Suprapubic skin (tissue), 4 donors: Measurements from ENCODE around the gene TTF2. TPM values are rescaled to one million over a fixed set of nuclear protein-coding genes. Genes with fewer than 3 reads are reported as not detected.

Experiments
- DNase-seq, 2 donors: peaks; one replicate each; pipeline ENCODE4 v3.0.0-alpha.2; 2019; ENCODE audit warnings: low spot score in 2 of 2
- H3K27ac ChIP-seq: fragments of 200-600 bp; sonication (generic); one replicate; pipeline ENCODE4 v1.5.1; 2019
- H3K27me3 ChIP-seq: fragments of 200-600 bp; sonication (generic); one replicate; pipeline ENCODE4 v1.5.1; 2019
- H3K36me3 ChIP-seq: fragments of 200-600 bp; sonication (generic); one replicate; pipeline ENCODE4 v1.5.1; 2019
- H3K4me1 ChIP-seq: fragments of 200-600 bp; sonication (generic); one replicate; pipeline ENCODE4 v1.5.1; 2019
- H3K4me3 ChIP-seq: fragments of 200-600 bp; sonication (generic); one replicate; pipeline ENCODE4 v1.5.1; 2019; ENCODE audit warnings: mild to moderate bottlenecking
- H3K9me3 ChIP-seq: fragments of 200-600 bp; sonication (generic); one replicate; pipeline ENCODE4 v1.5.1; 2019
- CTCF ChIP-seq, 2 donors: fragments of 200-600 bp in 1 of 2; fragments of 450-650 bp in 1 of 2; sonication (generic) in 1 of 2; IDR thresholded peaks; one replicate each; pipeline ENCODE4 v1.5.1; 2016 to 2019; ENCODE audit warnings: antibody characterized with exemption in 2 of 2, mild to moderate bottlenecking in 1 of 2, moderate library complexity in 1 of 2
- EP300 ChIP-seq: sonication (generic); formaldehyde crosslinking; IDR thresholded peaks from one replicate; pipeline ENCODE4 v1.6.1; 2017; ENCODE audit warnings: antibody characterized with exemption
- POLR2A ChIP-seq, 2 donors: fragments of 450-650 bp; IDR thresholded peaks; one replicate each; pipeline ENCODE4 v1.6.1; 2017; ENCODE audit warnings: antibody characterized with exemption in 2 of 2, mild to moderate bottlenecking in 2 of 2, moderate library complexity in 2 of 2
- POLR2AphosphoS5 ChIP-seq, 3 donors: sonication (generic); formaldehyde crosslinking; IDR thresholded peaks; one replicate each; pipeline ENCODE4 v1.6.1; 2017; ENCODE audit warnings: antibody characterized with exemption in 3 of 3
- WGBS: methylation state at CpG from one replicate; pipeline ENCODE4 v1.1.5; 2018; 5-methylcytosine and 5-hydroxymethylcytosine counted together
- total RNA-seq, 4 donors: library from RNA; depleted of rRNA; stranded (reverse); fragments of >200 nt; gene quantifications; one replicate each; pipeline ENCODE4 v1.1.0, GENCODE V29; 2016

Gene TTF2
- total RNA-seq, 4 donors from 2014 or later: 23.7 to 34.8 (median 26.5) TPM

DNA sequence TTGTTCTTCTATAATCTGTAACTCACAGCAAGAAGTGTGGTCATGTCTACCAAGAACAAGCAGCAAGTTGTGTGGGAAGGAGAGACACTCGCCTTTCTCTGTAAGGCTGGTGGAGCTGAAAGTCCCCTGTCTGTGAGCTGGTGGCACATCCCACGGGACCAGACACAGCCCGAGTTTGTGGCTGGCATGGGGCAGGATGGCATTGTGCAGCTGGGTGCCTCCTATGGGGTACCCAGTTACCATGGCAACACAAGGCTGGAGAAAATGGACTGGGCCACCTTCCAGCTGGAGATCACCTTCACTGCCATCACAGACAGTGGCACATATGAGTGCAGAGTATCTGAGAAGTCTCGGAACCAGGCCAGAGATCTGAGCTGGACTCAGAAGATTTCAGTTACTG lies 43.1 kb upstream of the TTF2 start:
- Histone ChIP-seq H3K4me3 (no peak overlapping the region), H3K36me3 (no peaks in the 10 kb centered on the region), H3K4me1 (no peaks in the 10 kb centered on the region), H3K27me3 (no peaks in the 10 kb centered on the region), H3K9me3 (no peaks in the 10 kb centered on the region), H3K27ac (no peak overlapping the region)
- WGBS: 71% methylated on average over 4 of the region's 4 CpGs
- no peak for DNase-seq
- no peak for TF ChIP-seq POLR2A (IDR thresholded peaks at IDR 0.05)
- no peak for TF ChIP-seq POLR2AphosphoS5 (IDR thresholded peaks at IDR 0.05)
- no peak for TF ChIP-seq CTCF (IDR thresholded peaks at IDR 0.05)
- no peak for TF ChIP-seq EP300

DNA sequence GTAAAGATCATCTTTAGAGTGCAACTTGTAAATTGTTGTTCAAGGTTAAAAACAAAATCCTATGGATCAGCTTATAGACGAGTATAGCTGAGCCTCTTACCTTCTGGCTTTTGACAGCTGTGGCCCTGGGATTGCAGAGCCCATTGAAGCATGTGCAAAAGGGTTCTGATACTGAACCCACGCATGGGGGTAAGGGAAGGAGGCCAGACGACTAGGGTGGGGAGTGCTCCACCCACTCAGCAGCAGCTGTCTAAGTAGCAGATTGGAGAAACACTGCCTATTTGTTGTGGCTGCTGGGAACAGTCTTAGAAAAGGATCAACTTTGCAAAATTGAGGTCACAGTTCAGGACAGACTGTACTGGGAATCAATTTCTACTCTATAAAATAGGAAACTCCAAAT lies 42.5 kb upstream of the TTF2 start:
- Histone ChIP-seq H3K27me3 (no peaks in the 10 kb centered on the region), H3K9me3 (no peaks in the 10 kb centered on the region), H3K4me1 (no peaks in the 10 kb centered on the region), H3K4me3 (no peak overlapping the region), H3K36me3 (no peaks in the 10 kb centered on the region), H3K27ac (no peak overlapping the region)
- 41% methylated on average over 3 of the region's 3 CpGs for WGBS
- no peak for DNase-seq
- TF ChIP-seq CTCF (IDR thresholded peaks at IDR 0.05) (no peak), EP300 (no peak), POLR2AphosphoS5 (IDR thresholded peaks at IDR 0.05) (no peak), POLR2A (IDR thresholded peaks at IDR 0.05) (no peak)

DNA sequence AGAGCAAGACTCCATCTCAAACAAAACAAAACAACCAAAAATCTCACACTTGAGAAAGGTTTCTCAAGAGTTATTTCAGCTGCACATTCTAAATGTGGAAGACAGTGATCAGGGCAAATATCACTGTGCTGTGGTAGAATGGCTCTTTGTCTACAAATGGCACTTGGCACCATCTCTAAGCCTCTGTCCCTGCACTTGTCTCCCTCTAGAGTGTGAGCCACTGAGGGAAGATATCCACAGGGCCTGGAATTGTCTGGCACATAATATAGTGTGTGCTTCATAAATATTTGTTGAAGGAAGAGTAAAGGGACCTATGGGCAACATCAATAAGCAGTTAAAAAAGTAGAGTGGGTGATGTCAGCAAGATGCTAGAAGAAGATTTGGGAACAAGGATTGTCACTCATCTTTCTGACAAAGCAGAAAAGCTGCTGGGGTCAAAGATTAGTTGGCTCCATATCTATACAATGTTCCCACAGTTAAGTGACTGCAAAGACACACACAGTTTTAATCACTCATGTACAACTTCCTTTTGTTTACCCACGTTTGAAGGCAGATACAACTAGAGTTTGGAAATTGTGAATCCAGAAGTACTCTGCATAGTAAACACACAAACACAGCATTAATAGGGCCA lies 39.5 kb upstream of the TTF2 start:
- H3K27me3 ChIP-seq: no peaks in the 10 kb centered on the region
- no peak overlapping the region for H3K4me3 ChIP-seq
- H3K4me1 ChIP-seq: no peaks in the 10 kb centered on the region
- H3K27ac ChIP-seq: no peak overlapping the region
- H3K9me3 ChIP-seq: no peaks in the 10 kb centered on the region
- 52% methylated on average over 1 of the region's 1 CpG for WGBS
- no peaks in the 10 kb centered on the region for H3K36me3 ChIP-seq
- no peak for TF ChIP-seq POLR2A (IDR thresholded peaks at IDR 0.05)
- no peak for TF ChIP-seq POLR2AphosphoS5 (IDR thresholded peaks at IDR 0.05)
- TF ChIP-seq EP300: no peak
- no peak for TF ChIP-seq CTCF (IDR thresholded peaks at IDR 0.05)
- DNase-seq: no peak

DNA sequence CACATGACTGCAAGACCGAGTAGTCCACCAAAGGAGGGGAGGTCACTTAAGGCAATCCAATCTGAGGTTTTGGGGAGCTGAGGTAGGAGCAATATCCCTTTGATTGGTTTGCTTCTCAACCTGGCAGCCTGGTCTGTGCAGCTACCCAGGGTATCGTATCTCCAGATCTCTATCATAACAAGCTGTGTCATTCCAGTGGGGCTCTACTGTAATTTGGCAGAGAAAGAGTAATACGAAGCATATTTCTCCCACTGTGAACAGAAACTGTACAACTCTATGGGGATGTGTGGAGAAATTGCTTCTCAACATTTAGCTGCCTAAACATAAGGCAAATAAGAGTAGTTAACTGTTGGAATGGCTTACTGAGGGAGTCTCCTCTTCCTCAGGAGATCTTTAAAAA lies 38.0 kb upstream of the TTF2 start:
- TF ChIP-seq CTCF (IDR thresholded peaks at IDR 0.05) (no peak), EP300 (no peak), POLR2A (IDR thresholded peaks at IDR 0.05) (no peak), POLR2AphosphoS5 (IDR thresholded peaks at IDR 0.05) (no peak)
- no peak for DNase-seq
- Histone ChIP-seq H3K36me3 (no peaks in the 10 kb centered on the region), H3K27ac (no peak overlapping the region), H3K9me3 (no peaks in the 10 kb centered on the region), H3K4me1 (peaks cover 11% of the 10 kb centered on the region), H3K4me3 (no peak overlapping the region), H3K27me3 (no peaks in the 10 kb centered on the region)
- WGBS: 79% methylated on average over 3 of the region's 3 CpGs

DNA sequence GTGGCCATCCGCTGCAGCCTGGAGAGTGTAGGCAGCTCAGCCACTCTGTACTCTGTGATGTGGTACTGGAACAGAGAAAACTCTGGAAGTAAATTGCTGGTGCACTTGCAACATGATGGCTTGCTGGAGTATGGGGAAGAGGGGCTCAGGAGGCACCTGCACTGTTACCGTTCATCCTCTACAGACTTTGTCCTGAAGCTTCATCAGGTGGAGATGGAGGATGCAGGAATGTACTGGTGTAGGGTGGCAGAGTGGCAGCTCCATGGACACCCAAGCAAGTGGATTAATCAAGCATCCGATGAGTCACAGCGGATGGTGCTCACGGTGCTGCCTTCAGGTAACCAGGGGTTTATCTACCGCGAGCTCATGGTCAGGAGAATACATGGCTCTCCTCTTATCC lies 34.6 kb upstream of the TTF2 start:
- WGBS: 92% methylated on average over 7 of the region's 7 CpGs
- no peaks in the 10 kb centered on the region for H3K9me3 ChIP-seq

DNA sequence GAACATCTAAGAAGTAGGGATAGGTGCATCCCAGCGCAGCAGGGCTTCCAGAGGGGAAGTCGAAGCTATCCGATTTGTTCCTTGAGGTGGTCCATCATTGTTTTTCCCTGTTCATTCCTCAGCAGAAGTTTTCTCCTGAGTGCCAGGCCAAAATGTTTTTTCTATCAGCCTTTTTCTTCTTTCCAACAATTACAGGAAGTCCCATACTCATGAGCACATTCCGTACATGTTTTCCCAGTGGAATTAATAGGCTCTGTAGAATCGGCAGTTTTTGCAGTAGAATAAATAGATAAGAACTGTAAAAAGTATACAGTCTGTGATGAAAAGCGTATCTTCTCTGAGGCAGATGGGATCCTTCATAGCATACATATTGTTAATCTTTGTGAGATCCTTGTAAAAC lies 33.8 kb upstream of the TTF2 start:
- no peaks in the 10 kb centered on the region for H3K36me3 ChIP-seq
- no peak for TF ChIP-seq POLR2A (IDR thresholded peaks at IDR 0.05)
- no peak for TF ChIP-seq CTCF (IDR thresholded peaks at IDR 0.05)
- TF ChIP-seq POLR2AphosphoS5 (IDR thresholded peaks at IDR 0.05): no peak
- TF ChIP-seq EP300: no peak

More for the DNA sequence above, 34.6 kb upstream of the TTF2 start:
- peaks cover 11% of the 10 kb centered on the region for H3K4me1 ChIP-seq
- TF ChIP-seq POLR2AphosphoS5 (IDR thresholded peaks at IDR 0.05): no peak
- no peak for TF ChIP-seq POLR2A (IDR thresholded peaks at IDR 0.05)
- H3K4me3 ChIP-seq: no peak overlapping the region
- no peak overlapping the region for H3K27ac ChIP-seq
- H3K27me3 ChIP-seq: no peaks in the 10 kb centered on the region
- no peaks in the 10 kb centered on the region for H3K36me3 ChIP-seq
- DNase-seq: no peak

More for the DNA sequence above, 33.8 kb upstream of the TTF2 start:
- Histone ChIP-seq H3K4me1 (peaks cover 11% of the 10 kb centered on the region), H3K27ac (no peak overlapping the region), H3K9me3 (no peaks in the 10 kb centered on the region), H3K4me3 (no peak overlapping the region), H3K27me3 (no peaks in the 10 kb centered on the region)
- DNase-seq: no peak
- WGBS: 66% methylated on average over 6 of the region's 6 CpGs
